ENCODE results near the gene TNRC6B. TPM values are rescaled to one million over a fixed set of nuclear protein-coding genes. Genes with fewer than 3 reads are reported as not detected.

TNRC6B gene
- total and polyA plus RNA-seq, 2 experiments from 2014 or later, result 46.9 to 87.8 TPM

- Histone ChIP-seq H3F3A (replicated peaks; ENCODE audit: low read depth) (peaks cover 8% of the 10 kb centered on the region; the same call in 1 of the 2 replicates), H3K4me1 (ENCODE audit: insufficient read depth) (peaks cover 55% of the 10 kb centered on the region), H3K79me2 (replicated peaks; ENCODE audit: insufficient read depth) (no peaks in the 10 kb centered on the region), H3K4me2 (no peak overlapping the region), H3K4me3 (no peak overlapping the region), H4K20me1 (replicated peaks; ENCODE audit: insufficient read depth) (0 out of 2 replicates have a peak, but pooled peaks cover 4% of the 10 kb centered on the region), H3K27ac (ENCODE audit: low read depth) (no peak overlapping the region), H3K36me3 (ENCODE audit: insufficient read depth) (no peaks in the 10 kb centered on the region), H3K27me3 (ENCODE audit: insufficient read depth) (no peaks in the 10 kb centered on the region), H3K9me2 (ENCODE audit: insufficient read depth) (no peaks in the 10 kb centered on the region), H2AFZ (no peak overlapping the region)
- no peak overlapping the region for H3K27ac Mint-ChIP-seq
- no peaks in the 10 kb centered on the region for H3K9me3 Mint-ChIP-seq
- H3K4me1 Mint-ChIP-seq, result peaks cover 79% of the 10 kb centered on the region
- H3K36me3 Mint-ChIP-seq (ENCODE audit: low read depth), result peaks cover 10% of the 10 kb centered on the region
- peaks cover 5% of the 10 kb centered on the region for H3K27me3 Mint-ChIP-seq (ENCODE audit: insufficient read depth, low read depth, poor library complexity)
- ATAC-seq (no peak), DNase-seq (ENCODE audit: low spot score) (no peak)
- no peak for TF ChIP-seq CTCF (conservative IDR thresholded peaks at IDR 0.05; ENCODE audit: low read depth in 2 of 2)
- no peak overlapping the region for H3K4me3 Mint-ChIP-seq
Observed at GRCh38 chr22:40330615-40331014, 152.9 kb downstream of the TNRC6B start.

GRCh38 chr22:40331706-40332105, 154.0 kb downstream of the TNRC6B start:
- no peaks in the 10 kb centered on the region for H3K9me2 ChIP-seq (ENCODE audit: insufficient read depth)
- H3K4me2 ChIP-seq, result no peak overlapping the region
- H3K4me3 Mint-ChIP-seq, result no peak overlapping the region
- no peaks in the 10 kb centered on the region for H3K27me3 ChIP-seq (ENCODE audit: insufficient read depth)
- no peaks in the 10 kb centered on the region for H3K9me3 Mint-ChIP-seq
- H3K4me3 ChIP-seq, result no peak overlapping the region
- H3K79me2 ChIP-seq (replicated peaks; ENCODE audit: insufficient read depth), result no peaks in the 10 kb centered on the region
- peak; percentile 20 for ATAC-seq
- peaks cover 69% of the 10 kb centered on the region for H3K4me1 Mint-ChIP-seq
- H3K36me3 ChIP-seq (ENCODE audit: insufficient read depth), result no peaks in the 10 kb centered on the region
- peaks cover 5% of the 10 kb centered on the region for H3K27me3 Mint-ChIP-seq (ENCODE audit: insufficient read depth, low read depth, poor library complexity)
- H3K27ac ChIP-seq (ENCODE audit: low read depth), result no peak overlapping the region
- peaks cover 8% of the 10 kb centered on the region for H3K36me3 Mint-ChIP-seq (ENCODE audit: low read depth)
- H4K20me1 ChIP-seq (replicated peaks; ENCODE audit: insufficient read depth), result 0 out of 2 replicates have a peak, but pooled peaks cover 4% of the 10 kb centered on the region
- H3K4me1 ChIP-seq (ENCODE audit: insufficient read depth), result peaks cover 47% of the 10 kb centered on the region
- peaks cover 8% of the 10 kb centered on the region; the same call in 1 of the 2 replicates for H3F3A ChIP-seq (replicated peaks; ENCODE audit: low read depth)
- no peak overlapping the region for H3K27ac Mint-ChIP-seq
- no peak for DNase-seq (ENCODE audit: low spot score)
- TF ChIP-seq ETS1 (IDR thresholded peaks at IDR 0.05) (no peak), STAT1 (IDR thresholded peaks at IDR 0.05; ENCODE audit: unreplicated experiment) (no peak), REST (IDR thresholded peaks at IDR 0.05; ENCODE audit: unreplicated experiment) (no peak), ZNF331 (CRISPR knock-in tag; IDR thresholded peaks at IDR 0.05; ENCODE audit: low read depth) (no peak), CTCF (conservative IDR thresholded peaks at IDR 0.05; ENCODE audit: low read depth in 2 of 2) (no peak), CREB1 (CRISPR knock-in tag; IDR thresholded peaks at IDR 0.05; ENCODE audit: low read depth) (no peak)
- H2AFZ ChIP-seq, result no peak overlapping the region

All from GM23338 (cell line).